Muscle of arm (tissue), 12 donors: ENCODE results near the gene PCSK7. TPM values are rescaled to one million over a fixed set of nuclear protein-coding genes. Genes with fewer than 3 reads are reported as not detected.

ENCODE experiments used
- DNase-seq: peaks from one replicate; pipeline ENCODE4 v3.0.0-alpha.2; 2013
- polyA plus RNA-seq, 12 donors: library from polyadenylated mRNA; unstranded; fragments of 120-200 nt; gene quantifications; one replicate each; pipeline ENCODE4 v1.2.1, GENCODE V29; 2013; ENCODE audit not compliant: insufficient read length in 12 of 12

The PCSK7 gene
- polyA plus RNA-seq, 12 donors, result 17.1 to 58.7 (median 27.3) TPM

DNA sequence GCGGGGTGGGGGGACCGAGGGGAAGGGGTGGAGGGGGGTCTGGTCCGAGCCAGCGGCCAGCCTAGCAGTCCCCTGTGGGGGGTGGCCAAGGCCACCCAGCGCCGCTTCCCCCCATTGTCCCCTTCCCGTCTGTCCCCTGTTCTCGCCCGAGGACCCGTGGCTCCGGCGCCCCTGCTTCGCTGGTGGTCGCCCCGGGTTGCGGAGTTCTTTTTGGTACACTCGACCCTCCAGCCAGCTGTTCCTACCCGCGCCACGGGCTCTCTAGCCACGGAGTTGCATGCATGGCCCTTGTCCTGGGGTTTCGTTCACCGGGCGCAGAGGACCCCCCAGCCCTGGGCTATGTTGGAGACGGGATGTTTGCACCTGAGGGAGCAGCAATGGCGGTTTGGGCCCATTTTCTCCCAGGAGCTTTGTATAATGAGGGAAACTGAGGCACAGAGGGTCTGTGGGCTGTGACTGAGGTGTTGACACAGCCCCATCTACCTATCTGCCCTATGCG lies 1.1 kb upstream of the PCSK7 start:
- DNase-seq, result no peak

DNA sequence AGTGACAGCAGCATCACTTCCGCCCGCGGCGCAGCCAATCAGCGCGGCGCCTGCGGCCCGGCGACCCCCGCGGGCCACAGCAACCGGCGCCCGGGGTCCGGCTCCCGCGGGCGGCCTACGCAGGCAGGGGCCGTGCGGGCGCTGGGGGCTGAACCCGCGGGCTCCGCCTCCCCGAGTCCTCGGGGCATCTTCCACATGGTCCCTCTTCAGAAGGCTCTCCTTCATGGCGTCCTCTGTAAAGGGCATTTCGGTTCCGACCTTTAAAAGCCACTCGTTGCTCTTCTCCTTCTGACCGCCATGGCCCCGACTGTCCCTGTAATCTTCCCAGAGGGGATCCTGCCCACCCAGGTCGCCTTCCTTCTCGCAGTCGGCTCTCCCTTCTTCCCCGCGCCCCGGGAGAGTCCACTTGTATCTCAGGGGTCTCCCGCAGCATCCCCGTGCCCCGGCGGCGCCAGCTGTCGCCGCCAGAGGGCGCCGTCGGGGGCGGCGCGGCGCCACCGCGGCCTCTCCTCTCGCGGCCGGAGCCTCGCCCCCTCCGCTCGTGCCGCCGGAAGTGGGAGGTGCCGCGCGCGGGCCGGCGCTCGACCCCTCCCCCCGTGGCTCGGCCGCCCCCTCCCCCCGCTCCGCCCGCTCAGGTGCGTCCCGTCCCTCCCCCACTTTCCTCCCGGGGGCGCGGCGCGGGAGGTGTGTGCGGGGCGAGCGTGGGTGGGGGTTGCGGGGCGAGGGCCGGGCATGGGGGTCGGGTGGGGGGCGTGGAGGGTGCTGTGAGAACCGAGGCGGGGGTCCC lies 412 bp upstream of the PCSK7 start, which contains the start of gene RNF214:
RNF214 (plus strand) TSS at position 580 of the 787 bp plus-strand sequence. CDS start 1,602 bp downstream, outside the sequence.
- peak; percentile 79 for DNase-seq

DNA sequence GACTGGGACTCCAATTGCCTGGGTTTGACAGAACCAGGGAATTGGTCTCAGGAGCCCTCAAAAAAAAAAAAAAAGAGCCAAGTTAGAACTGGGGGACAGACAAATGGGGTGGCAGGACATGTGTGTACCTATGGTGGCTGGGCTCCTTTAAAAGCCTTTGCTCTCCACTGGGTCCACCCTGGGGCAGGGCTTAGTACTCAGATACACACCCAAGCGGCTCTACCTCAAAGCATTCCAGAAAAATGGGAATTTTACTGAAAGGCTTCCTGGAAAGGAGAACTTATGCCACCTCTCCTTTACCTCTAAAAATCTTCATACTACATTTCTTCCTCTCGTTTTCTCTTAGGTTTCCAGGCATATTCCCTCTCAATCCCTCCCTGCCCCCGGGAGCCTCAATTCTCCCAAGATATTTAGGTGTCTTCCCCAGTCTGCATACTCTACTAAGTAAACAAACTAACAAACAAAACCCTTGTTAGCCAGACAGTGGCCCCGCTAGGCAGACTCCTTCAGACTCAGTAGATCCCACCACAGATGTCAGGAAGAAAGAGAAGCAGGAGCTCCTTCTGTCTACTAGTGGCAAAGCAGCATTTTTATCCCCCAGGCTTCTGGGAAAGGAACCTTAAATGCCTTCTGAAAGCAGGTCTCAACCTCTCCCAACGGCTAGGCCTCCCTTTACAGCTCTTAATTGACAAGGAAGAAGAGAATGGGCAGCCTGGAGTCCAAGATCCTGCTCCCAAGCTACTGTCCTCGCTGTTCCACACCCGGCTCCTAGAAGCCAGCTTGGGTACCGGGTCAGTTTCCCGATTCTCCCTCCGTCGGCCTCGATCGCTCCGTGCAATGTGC lies 653 bp downstream of the PCSK7 start:
- no peak for DNase-seq

DNA sequence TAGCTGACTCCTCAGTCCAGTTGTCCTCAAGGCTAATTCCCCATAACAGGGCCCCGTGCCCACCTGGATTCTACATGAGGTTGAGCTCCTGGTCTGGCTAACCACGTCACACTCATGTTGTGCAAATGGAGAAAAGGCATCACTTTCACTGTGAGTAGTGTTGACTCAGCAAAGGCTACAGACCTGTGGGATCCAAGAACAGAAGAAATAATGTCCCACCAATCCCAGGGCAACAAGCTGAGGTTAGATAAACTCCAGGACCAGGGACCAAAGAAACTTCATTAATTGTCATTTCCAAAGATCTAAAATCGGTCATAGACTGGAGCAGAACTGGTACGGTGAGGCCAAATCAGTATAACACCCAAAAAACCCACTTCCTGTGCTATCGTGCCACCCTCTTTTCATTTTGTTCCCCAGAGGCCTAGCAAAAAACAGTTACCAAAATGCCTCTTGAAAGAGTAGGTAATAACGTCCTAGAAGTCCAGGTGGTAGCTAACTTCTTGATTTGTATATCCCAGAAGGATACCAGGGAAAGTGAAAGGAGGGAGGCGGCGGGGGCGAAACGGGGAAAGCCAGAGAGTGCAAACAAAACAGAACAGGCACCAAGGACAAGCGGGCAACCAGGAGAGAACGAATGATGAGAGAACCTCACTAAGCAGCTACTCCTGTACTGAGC lies 1.4 kb downstream of the PCSK7 start:
- no peak for DNase-seq

DNA sequence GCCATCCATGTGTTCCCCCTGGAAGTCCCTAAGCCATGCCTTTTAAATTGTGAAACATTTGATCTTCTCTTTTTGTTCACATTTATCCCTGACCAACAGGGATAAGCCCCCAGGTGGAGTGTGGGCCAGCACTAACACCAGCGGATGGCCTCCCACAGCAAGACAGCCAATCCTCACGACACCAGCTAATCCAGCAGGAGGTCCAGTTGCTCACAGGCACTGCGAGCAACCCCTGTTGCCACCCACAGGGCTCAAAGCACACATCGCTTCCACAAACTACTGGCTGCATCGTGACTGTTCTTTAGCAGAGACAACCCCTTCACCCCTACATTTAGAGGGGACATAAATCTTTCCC lies 2.0 kb downstream of the PCSK7 start:
- DNase-seq, result no peak

DNA sequence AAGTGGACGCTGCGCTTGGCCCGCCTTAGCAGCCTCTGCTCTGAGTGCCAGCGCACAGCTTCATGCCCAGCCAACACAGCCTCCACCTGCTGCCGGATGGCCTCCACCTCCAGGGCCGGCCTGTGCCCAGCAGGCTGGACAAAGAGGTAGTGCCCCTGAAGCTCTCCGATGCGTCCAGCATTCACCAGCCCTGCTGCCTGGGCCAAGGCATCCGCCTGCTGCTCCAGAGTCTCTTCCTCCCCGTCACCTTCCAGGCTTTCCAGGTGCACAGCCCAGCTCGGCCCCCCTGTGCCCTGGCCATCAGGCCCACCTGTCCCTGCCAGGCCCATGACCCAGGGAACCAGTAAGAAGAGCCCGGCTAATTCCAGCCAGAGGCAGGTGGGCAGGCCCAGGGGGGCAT lies 2.5 kb downstream of the PCSK7 start:
- no peak for DNase-seq

DNA sequence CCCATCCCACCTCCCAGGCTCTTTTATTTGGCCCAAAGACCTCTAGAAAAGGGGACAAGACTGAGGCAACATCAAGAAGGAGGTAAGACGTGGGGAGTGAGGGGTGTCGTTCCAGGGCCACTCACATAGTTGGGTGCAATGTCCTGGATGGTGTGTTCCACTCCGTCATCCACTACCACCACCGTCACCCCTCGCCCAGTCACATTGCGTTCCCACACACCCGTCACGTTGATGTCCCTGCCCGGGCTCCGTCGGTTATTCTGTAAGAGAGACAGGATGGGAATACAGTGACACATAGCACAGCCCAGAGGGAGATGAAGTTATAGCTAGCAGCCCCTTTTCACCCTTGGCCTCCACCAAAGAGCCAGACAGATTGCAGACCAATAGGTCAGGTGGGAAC lies 3.8 kb downstream of the PCSK7 start:
- DNase-seq, result no peak

DNA sequence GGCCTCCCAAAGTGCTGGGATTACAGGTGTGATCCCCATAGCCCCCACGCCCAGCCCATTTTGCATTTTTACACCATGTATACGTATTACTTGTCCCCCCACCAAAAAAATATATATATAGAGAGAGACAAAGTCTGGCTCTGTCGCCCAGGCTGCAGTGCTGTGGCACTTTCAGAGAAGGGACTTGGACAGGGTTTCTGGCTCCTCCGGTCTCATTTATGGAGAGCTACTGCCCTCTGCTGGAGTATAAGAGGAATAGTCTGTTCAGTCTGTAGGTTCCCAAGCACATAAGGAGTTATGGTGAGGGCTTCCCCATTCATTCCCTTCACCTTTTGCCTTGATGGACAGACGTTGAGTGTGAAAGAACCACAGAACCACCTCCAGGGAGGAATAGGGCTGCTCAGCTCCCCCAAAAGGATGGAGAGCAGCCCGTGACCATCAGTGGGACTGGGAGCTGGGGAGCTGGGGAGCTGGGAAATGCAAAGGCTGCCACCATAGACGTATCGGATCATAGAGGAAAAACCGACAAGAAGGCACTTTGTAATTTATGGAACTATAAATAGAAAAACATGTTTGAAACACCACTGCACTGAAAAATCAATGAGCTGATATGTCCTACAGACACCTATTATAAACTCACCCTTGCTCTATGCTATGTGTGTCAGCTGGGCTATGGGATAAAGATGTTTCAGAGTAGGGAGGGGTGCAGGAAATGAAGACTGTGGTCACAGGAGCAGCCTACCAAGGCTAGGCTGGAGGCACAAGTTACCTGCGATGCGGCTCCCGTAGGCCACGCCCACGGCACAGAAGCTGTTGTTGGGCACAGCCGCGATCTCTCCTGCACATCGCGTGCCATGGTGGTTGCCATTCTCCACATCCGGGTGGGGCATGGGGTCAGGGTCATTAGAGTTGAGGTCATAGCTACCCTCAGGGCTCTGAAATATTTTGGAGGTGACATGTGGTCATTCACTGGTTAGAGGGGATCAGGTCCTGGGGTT lies 5.2 kb downstream of the PCSK7 start:
- DNase-seq, result peak; percentile 80

DNA sequence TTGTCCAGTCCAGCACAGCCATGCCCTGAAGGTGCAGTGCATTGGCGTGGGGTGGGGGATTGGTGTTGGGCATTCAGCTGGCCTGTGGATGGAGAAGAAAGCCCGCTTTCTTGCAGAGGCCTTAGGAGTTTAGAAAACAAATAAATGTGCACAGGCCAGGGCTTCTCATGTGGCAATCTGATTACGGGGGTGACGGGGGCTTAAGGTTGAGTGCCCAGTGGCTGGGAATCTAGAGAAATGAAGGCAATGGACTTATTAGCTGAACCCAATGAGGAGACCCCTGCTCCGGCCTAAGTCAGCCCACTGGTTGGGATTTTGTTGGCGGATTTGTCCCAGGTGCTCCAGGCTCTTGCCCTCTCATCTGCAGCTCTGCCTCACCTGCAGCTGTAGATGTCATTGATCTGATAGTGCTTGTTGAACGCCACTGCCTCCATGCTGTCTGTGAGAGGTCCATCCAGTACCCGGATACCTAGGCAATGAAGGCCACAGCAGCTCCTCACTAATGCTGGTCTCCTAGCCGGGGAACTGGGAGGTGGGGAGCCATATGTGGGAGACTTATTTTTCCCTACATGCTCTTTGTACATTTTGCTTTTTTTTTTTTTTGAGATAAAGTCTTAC lies 6.2 kb downstream of the PCSK7 start:
- DNase-seq, result no peak

DNA sequence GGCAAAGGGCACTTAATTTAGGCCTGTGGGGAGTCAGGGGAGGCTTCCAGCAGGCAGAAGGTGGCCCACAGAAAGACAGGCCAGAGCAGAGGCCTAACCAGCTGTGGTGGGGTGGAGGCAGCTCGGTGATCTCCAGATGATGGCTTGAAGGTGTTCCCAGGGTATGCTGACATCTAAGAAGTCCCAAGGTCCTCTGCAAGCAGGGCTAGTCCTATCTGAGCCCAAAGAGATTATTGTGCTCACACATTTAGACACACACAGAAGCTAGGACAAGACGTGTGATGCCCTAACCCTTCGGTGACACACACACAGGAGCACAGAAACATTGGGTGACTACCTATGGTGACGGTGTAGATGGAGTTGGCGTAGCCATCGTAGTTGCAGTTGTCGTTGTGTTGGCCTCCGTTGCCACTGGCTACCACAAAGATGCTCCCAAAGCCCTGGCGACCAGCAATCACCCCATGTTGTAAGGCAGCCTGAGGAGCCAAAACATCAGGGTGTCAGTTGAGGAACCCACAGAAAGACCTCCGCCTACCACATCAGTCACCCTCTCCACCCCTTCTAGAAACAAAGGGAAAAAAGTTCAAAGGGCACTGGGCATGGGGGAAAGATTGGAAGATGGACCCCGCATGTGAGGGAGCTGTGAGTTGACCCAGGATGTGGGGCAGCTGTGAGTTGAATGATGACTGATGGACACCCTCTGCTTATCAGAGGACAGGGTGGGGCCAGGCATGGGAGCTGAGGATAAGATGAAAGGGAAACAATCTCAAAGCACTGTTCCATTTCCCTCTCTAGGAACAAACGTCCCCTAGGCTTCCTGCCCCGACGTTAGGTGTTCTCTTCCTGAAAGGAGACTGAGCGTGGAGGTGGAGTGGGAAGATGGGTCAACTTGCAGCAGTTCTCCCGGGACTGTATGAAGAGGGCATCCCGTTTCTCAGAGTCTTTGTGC lies 7.9 kb downstream of the PCSK7 start:
- DNase-seq, result no peak

DNA sequence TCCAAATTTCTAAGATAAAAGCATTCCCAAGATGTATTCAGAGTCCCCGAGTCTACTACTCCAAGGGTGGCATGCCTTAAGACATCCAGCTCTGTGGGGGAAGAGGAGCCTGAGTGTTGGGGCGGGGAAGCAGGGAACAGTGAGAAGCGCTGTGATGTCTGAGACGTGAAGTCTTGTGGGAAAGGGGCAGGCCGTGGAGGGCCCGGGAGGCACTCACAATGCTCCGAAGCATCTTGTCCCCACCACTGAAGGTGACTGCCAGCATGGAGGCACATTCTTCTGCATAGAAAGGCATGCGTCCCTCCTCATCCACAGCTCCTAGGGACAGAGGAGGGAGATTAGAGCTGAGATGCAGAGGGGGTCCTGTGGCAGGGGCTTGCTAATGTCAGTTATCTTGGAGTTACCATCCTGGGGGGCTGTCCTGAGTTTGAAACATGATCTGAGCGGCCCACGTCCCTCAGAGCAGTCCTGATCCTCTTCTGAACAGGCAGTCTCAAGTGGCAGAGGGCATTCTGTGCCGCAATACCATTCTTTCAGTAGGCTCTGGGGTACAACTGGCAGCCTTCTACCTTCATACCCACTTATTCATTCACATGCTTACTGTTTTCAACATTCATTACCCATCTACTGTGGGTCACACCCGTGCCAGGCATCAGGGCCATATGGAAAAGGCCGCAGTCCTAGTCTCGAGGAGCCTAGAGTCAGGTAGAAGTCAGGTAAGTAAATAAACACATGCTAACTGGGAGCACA lies 8.7 kb downstream of the PCSK7 start:
- no peak for DNase-seq

DNA sequence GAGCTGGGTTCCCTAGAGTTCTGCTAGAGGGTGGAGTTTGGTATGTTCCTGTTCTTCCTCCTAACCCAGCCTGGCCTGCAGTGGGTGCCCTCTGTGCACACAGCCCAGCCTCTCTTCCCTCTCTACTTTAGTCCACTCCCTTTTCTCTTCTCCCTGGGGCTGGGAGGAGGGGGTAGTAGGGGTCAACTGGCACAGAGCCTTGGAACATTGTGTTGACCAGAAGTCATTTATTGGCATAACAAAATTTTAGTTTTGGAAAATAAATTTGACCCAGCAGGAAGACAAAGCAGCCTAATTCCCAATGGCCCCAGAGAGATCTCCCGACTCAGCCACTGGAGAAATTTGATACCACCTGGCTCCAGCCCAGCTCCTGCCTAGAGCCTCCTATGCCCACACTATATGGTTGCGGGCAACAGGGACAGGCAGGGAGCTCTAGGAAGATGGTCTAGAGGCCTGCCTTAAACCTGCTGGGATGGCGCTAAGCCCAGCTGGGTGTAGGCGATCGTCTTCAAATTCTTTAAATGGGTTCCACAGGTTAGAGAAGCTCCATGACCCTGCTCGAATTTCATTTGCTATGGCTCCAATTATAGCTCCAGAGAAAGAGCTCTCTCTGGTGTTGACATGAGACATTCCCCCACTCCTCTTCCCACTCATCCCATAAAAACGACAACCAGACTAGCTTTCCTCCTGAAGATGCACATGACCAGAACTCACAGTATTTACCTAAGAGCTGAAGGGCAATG lies 9.9 kb downstream of the PCSK7 start:
- peak; percentile 69 for DNase-seq

DNA sequence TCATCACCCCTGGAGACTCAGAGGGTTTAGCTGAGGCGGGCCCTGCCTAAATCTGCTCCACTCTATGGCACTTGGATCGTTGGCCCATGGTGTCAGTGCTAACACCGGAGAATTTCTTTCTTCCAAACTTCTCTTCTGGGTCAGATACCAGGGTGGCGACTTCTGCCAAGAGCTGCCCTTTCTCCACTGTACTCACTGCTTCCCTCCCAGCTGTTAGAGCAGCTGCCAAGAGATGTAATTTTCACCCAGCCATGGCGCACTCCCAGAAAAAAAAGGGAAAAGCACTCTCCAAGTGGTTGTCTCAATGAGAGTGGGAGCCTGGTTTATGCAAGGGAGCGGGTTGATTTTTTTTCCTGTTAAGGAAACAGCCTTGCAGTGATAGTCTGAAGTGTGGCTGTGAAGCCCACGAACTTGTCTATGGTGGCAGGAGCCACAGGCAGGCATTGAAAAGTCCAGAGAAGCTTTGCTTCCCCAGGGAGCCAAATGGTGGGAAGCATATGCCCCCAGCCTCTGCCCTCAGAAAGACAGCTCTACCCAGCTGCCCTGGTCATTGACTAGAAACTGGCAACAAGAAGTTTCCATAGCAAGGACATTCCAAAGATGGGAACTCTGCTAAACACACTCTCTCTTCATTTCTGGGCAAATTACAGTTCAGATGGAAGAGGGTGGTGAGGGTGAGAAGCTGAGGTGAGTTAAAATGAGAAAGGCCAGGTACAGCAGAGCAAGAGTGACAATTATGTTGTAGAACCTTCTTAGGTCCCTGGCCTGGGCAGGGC lies 10.7 kb downstream of the PCSK7 start:
- no peak for DNase-seq

DNA sequence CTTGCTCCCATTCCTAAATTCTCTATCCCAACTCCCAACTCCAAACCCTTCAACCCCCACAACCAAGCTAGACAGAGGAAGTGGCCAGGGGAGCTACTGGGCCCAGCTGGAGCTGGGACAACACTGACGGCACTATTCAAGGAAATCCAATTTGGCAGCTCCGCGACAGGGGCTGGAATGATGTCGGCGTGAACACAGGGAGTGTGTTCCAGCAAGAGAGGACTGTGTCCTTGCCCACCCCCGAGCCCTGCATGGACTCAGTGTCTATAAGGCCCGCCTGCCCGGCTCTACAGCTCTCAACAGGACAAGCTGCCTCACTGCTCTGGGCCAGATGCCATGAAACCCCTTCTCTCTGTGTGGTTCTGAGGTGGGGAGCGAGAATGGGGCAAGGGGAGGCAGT lies 11.3 kb downstream of the PCSK7 start:
- DNase-seq, result peak; percentile 76

DNA sequence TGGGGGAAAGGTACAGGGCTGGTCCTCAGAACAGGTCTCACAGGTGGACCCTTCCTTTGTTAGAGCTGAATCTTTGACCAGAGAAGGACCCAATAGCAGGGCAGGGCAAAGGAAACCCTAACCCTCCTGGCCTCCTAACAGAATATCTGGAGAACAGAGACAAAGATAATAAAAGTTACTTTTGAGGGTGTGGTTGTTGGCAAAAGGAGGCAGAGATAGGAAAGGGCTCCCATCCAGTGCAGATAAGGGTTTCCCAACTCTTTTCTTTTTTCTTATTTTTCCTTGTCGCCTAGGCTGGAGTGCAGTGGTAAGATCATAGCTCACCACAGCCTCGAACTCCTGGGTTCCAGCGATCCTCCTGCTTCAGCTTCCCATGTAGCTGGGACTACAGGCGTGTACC lies 11.9 kb downstream of the PCSK7 start:
- DNase-seq, result no peak

DNA sequence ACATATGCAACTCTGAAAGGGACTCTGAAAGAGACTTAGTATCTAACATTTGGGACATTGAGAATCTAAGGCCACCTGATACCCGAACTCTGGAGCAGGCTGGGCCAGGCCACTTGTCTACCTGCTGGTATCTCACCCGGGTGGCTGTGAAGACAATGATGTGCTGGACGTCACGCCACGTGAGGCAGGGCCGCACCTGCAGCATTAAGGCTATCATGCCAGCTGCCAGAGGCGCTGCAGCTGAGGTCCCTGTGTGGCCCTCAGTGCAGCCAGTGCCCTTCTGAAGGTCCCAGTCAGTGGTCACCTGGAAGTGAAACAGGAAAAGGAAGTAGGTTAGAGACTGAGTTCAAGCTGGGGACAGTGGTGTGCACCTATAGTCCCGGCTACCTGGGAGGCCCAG lies 12.4 kb downstream of the PCSK7 start:
- no peak for DNase-seq

DNA sequence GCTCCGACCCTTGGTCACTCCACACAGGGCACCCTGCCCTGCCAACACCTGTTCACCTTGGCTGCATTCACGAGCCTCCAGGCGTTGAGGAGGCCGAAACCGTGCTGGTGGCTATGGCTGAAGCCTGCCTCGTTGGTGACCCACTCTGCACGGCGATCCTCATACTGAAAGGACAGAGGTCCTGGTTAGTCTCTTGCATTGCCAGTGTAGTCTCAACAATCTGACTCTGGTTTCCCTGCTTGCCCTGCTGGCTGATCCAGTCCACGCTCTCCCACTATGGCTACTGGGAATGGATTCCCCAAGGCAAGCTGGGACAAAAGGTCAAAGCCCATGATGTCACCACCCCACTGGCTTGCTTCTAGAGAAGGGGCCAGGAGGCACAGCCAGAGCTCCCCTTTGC lies 12.9 kb downstream of the PCSK7 start:
- no peak for DNase-seq
